Mesenchymal stem cell (in vitro differentiated cells and primary cell): ENCODE measurements around the gene SNAP47.

Experiments used
- DNase-seq: peaks from one replicate; pipeline ENCODE4 v3.0.0-alpha.2; 2013
- H2AFZ ChIP-seq: one replicate; pipeline ENCODE4 v1.6.1; 2013; ENCODE audit warnings: low read depth, mild to moderate bottlenecking, control low read depth, inconsistent platforms, low read length, moderate library complexity
- H2AK5ac ChIP-seq: 2 replicates; pipeline ENCODE4 v1.6.1; 2013; ENCODE audit warnings: low read length, moderate library complexity, mild to moderate bottlenecking, inconsistent platforms; ENCODE audit not compliant: severe bottlenecking
- H2BK120ac ChIP-seq: one replicate; pipeline ENCODE4 v1.6.1; 2013; ENCODE audit warnings: low read depth, mild to moderate bottlenecking, inconsistent platforms, low read length, moderate library complexity
- H2BK12ac ChIP-seq, 2 experiments: one replicate each; pipeline ENCODE4 v1.6.1; 2013; ENCODE audit warnings: inconsistent platforms in 2 of 2, low read length in 2 of 2, mild to moderate bottlenecking in 2 of 2, moderate library complexity in 2 of 2, control low read depth in 1 of 2
- H2BK15ac ChIP-seq: one replicate; pipeline ENCODE4 v1.6.1; 2013; ENCODE audit warnings: mild to moderate bottlenecking, low read depth, inconsistent platforms; ENCODE audit not compliant: poor library complexity, severe bottlenecking
- H2BK5ac ChIP-seq: 2 replicates; pipeline ENCODE4 v1.6.1; 2013; ENCODE audit warnings: low read depth, mild to moderate bottlenecking, low read length, control low read depth, inconsistent platforms; ENCODE audit not compliant: poor library complexity, severe bottlenecking
- H3K14ac ChIP-seq, 2 experiments: one replicate each; pipeline ENCODE4 v1.6.1; 2013; ENCODE audit warnings: inconsistent platforms in 2 of 2, low read length in 2 of 2, control low read depth in 1 of 2, mild to moderate bottlenecking in 1 of 2, moderate library complexity in 1 of 2
- H3K18ac ChIP-seq, 2 experiments: one replicate each; pipeline ENCODE4 v1.6.1; 2013; ENCODE audit warnings: inconsistent platforms in 2 of 2, low read length in 2 of 2, control low read depth in 1 of 2, low read depth in 1 of 2, mild to moderate bottlenecking in 1 of 2
- H3K23ac ChIP-seq, 2 experiments: one replicate each; pipeline ENCODE4 v1.6.1; 2013; ENCODE audit warnings: inconsistent platforms in 2 of 2, low read length in 2 of 2, mild to moderate bottlenecking in 2 of 2, moderate library complexity in 2 of 2, control low read depth in 1 of 2
- H3K27ac ChIP-seq: 2 replicates; pipeline ENCODE4 v1.5.1; 2013; ENCODE audit warnings: mild to moderate bottlenecking, moderate library complexity, low read length, control low read depth, inconsistent platforms; ENCODE audit not compliant: poor library complexity, severe bottlenecking
- H3K27me3 ChIP-seq, 2 experiments: 2 replicates each; pipeline versions ENCODE4 v1.6.1 to v1.7.0; 2013; ENCODE audit warnings: low read length in 2 of 2, mild to moderate bottlenecking in 2 of 2, moderate library complexity in 2 of 2, control low read depth in 1 of 2, inconsistent platforms in 1 of 2; ENCODE audit not compliant: control insufficient read depth in 1 of 2, insufficient read depth in 1 of 2
- H3K36me3 ChIP-seq, 2 experiments: 2 replicates each; pipeline versions ENCODE4 v1.6.1 to v1.7.0; 2013; ENCODE audit warnings: low read length in 2 of 2, control low read depth in 1 of 2, inconsistent platforms in 1 of 2, low read depth in 1 of 2, mild to moderate bottlenecking in 1 of 2; ENCODE audit not compliant: insufficient read depth in 2 of 2, control insufficient read depth in 1 of 2
- H3K4ac ChIP-seq, 2 experiments: one replicate each; pipeline ENCODE4 v1.6.1; 2013; ENCODE audit warnings: inconsistent platforms in 2 of 2, low read length in 2 of 2, mild to moderate bottlenecking in 2 of 2, moderate library complexity in 2 of 2, control low read depth in 1 of 2, low read depth in 1 of 2
- H3K4me1 ChIP-seq: 2 replicates; pipeline ENCODE4 v1.6.1; 2013; ENCODE audit warnings: low read depth, low read length, control low read depth; ENCODE audit not compliant: control insufficient read depth, insufficient read depth
- H3K4me2 ChIP-seq: 2 replicates; pipeline ENCODE4 v1.6.1; 2013; ENCODE audit warnings: low read length, mild to moderate bottlenecking, inconsistent platforms; ENCODE audit not compliant: poor library complexity, severe bottlenecking
- H3K4me3 ChIP-seq, 2 experiments: 2 replicates each; pipeline versions ENCODE4 v1.5.1 to v1.7.0; 2013; ENCODE audit warnings: low read length in 2 of 2, mild to moderate bottlenecking in 2 of 2, control low read depth in 1 of 2, low read depth in 1 of 2; ENCODE audit not compliant: insufficient read depth in 1 of 2
- H3K79me1 ChIP-seq: replicated peaks from 2 replicates; pipeline ENCODE4 v1.6.1; 2013; ENCODE audit warnings: mild to moderate bottlenecking, control low read depth, low read length, inconsistent platforms; ENCODE audit not compliant: poor library complexity, severe bottlenecking
- H3K9ac ChIP-seq: 2 replicates; pipeline ENCODE4 v1.7.0; 2013; ENCODE audit warnings: mild to moderate bottlenecking, low read length, moderate library complexity
- H3K9me3 ChIP-seq: 2 replicates; pipeline ENCODE4 v1.7.0; 2013; ENCODE audit warnings: mild to moderate bottlenecking, low read length; ENCODE audit not compliant: control insufficient read depth
- H4K8ac ChIP-seq: one replicate; pipeline ENCODE4 v1.6.1; 2013; ENCODE audit warnings: inconsistent platforms, mild to moderate bottlenecking, low read length, moderate library complexity
- H4K91ac ChIP-seq: one replicate; pipeline ENCODE4 v1.6.1; 2013; ENCODE audit warnings: mild to moderate bottlenecking, low read length, inconsistent platforms
- WGBS: methylation state at CpG from one replicate; pipeline ENCODE4 v1.1.7; 2013; ENCODE audit warnings: mixed read lengths; 5-methylcytosine and 5-hydroxymethylcytosine counted together

Gene SNAP47

GRCh38 chr1:227761621-227762230, 26.5 kb downstream of the SNAP47 start:
- Histone ChIP-seq H3K27ac (no peak overlapping the region), H3K4me1 (peaks cover 62% of the 10 kb centered on the region), H3K27me3 (no peaks in the 10 kb centered on the region), H2BK120ac (no peak overlapping the region), H2AFZ (no peak overlapping the region), H3K9me3 (no peaks in the 10 kb centered on the region), H3K79me1 (peaks cover 37% of the 10 kb centered on the region), H2BK12ac (peak overlapping the region in 1 of 2 experiments; percentile 67), H3K36me3 (peaks cover 36 to 41% of the 10 kb centered on the region in 2 experiments), H3K4ac (peak overlapping the region in 1 of 2 experiments; percentile 16), H4K91ac (peak overlapping the region; percentile 62), H2BK5ac (no peak overlapping the region), H2BK15ac (no peak overlapping the region), H4K8ac (peak overlapping the region; percentile 71), H3K18ac (no peak overlapping the region), H3K23ac (no peak overlapping the region), H3K4me3 (no peak overlapping the region), H2AK5ac (peak overlapping the region; percentile 66), H3K9ac (peak overlapping the region; percentile 22), H3K14ac (no peak overlapping the region), H3K4me2 (no peak overlapping the region)
- DNase-seq: no peak
- WGBS: 89% methylated on average over 17 of the region's 17 CpGs

GRCh38 chr1:227762231-227762911, 27.1 kb downstream of the SNAP47 start:
- peaks cover 67% of the 10 kb centered on the region for H3K4me1 ChIP-seq
- peak overlapping the region; percentile 3 to 6 for H3K4ac ChIP-seq
- H3K4me3 ChIP-seq: no peak overlapping the region
- H3K36me3 ChIP-seq: peaks cover 39 to 46% of the 10 kb centered on the region in 2 experiments
- no peaks in the 10 kb centered on the region for H3K9me3 ChIP-seq
- H3K4me2 ChIP-seq: no peak overlapping the region
- H2AK5ac ChIP-seq: peak overlapping the region; percentile 66
- H4K8ac ChIP-seq: peak overlapping the region; percentile 71
- H2BK12ac ChIP-seq: no peak overlapping the region
- WGBS: 24% methylated on average over 21 of the region's 22 CpGs
- no peak overlapping the region for H2BK15ac ChIP-seq
- H2AFZ ChIP-seq: no peak overlapping the region
- peak overlapping the region; percentile 22 for H3K9ac ChIP-seq
- no peak overlapping the region for H3K27ac ChIP-seq
- H2BK5ac ChIP-seq: no peak overlapping the region
- H3K23ac ChIP-seq: no peak overlapping the region
- DNase-seq: peak; percentile 85
- peak overlapping the region in 1 of 2 experiments; percentile 73 for H3K18ac ChIP-seq
- H3K79me1 ChIP-seq: peaks cover 32% of the 10 kb centered on the region
- H3K27me3 ChIP-seq: no peaks in the 10 kb centered on the region
- H4K91ac ChIP-seq: no peak overlapping the region
- H2BK120ac ChIP-seq: no peak overlapping the region
- no peak overlapping the region for H3K14ac ChIP-seq

DNA sequence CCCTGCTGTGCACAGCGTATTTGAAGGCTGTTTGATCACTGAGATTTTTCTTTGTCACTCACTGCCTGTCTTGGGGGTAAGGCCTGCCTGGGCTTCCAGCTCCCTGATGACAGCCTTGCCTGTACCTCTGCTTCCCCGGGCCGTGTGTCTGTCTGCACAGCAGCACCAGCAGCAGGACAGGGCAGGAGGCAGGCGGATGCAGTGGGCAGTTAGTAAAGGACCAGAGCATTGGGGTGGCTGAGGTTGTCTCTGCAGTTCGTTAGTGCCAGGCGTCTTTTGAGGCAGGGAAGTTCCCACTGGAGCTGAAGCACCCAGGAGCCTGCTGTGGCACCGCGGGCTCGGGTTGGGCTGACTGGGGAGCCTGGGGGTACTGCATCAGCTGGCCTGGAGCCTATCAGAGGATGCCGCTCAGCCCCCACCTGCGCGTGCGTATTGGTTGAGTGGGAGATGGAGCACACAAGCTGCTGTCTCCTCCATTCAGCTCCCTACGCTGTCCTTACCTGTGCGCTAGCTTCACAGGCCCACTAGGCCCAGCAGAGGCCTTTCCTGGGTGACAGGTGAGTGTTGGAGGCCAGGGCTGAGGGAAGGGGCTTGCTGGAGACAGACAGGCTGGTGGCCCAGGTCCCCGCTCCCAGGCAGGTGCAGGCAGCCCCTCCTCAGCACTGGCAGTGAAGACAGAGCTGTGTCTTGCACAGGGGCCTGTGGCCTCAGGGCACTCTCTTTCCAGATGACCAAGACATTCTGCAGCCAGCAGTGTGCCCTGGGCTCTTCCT, 28.2 kb downstream of the SNAP47 start:
- Histone ChIP-seq H3K4ac (no peak overlapping the region), H2AK5ac (peak overlapping the region; percentile 8), H3K9ac (peak overlapping the region; percentile 24), H2BK15ac (no peak overlapping the region), H3K23ac (no peak overlapping the region), H3K4me1 (peaks cover 59% of the 10 kb centered on the region), H3K79me1 (peaks cover 31% of the 10 kb centered on the region), H3K27ac (peak overlapping the region; percentile 3), H3K14ac (peak overlapping the region in 1 of 2 experiments; percentile 45), H2AFZ (no peak overlapping the region), H3K4me3 (no peak overlapping the region), H3K27me3 (no peaks in the 10 kb centered on the region), H3K9me3 (no peaks in the 10 kb centered on the region), H4K8ac (no peak overlapping the region), H4K91ac (peak overlapping the region; percentile 31), H2BK12ac (no peak overlapping the region), H2BK5ac (no peak overlapping the region), H2BK120ac (no peak overlapping the region), H3K18ac (peak overlapping the region in 1 of 2 experiments; percentile 40), H3K36me3 (peaks cover 46 to 52% of the 10 kb centered on the region in 2 experiments), H3K4me2 (no peak overlapping the region)
- WGBS: 96% methylated on average over 16 of the region's 16 CpGs
- no peak for DNase-seq

DNA sequence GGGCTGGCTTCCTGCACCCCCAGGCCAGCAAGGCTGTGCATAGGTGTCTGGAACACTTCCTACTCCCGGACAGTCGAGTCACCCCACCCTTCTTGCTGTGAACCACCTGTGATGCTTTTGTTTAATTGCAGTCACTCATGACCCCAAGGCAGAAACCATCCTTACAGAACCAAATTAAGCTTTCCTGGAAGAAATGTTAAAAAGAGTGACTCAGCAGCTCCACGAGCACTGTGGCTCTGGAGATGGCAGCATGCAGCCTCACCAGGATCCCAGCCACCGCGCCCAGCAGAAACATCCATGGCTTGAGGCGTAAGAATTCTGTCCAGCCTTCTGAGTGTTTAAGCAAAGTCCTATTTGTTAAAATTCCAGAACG, 28.8 kb downstream of the SNAP47 start:
- Histone ChIP-seq H3K27me3 (no peaks in the 10 kb centered on the region), H2AFZ (no peak overlapping the region), H3K36me3 (peaks cover 51 to 58% of the 10 kb centered on the region in 2 experiments), H3K23ac (no peak overlapping the region), H2BK12ac (no peak overlapping the region), H3K4me3 (no peak overlapping the region), H4K8ac (no peak overlapping the region), H3K27ac (peak overlapping the region; percentile 3), H3K79me1 (peaks cover 33% of the 10 kb centered on the region), H3K18ac (no peak overlapping the region), H2BK5ac (no peak overlapping the region), H3K9ac (no peak overlapping the region), H3K9me3 (no peaks in the 10 kb centered on the region), H4K91ac (peak overlapping the region; percentile 31), H3K4me1 (peaks cover 56% of the 10 kb centered on the region), H3K4ac (no peak overlapping the region), H2BK15ac (no peak overlapping the region), H3K14ac (peak overlapping the region in 1 of 2 experiments; percentile 38), H2BK120ac (no peak overlapping the region), H3K4me2 (no peak overlapping the region), H2AK5ac (no peak overlapping the region)
- DNase-seq: peak; percentile 6
- WGBS: 76% methylated on average over 7 of the region's 7 CpGs
